ENCODE measurements around the gene CCPG1. TPM values are rescaled to one million over a fixed set of nuclear protein-coding genes. Genes with fewer than 3 reads are reported as not detected.

CCPG1 gene
- total RNA-seq, 1 donor from 2014 or later = 49.1 TPM

DNA sequence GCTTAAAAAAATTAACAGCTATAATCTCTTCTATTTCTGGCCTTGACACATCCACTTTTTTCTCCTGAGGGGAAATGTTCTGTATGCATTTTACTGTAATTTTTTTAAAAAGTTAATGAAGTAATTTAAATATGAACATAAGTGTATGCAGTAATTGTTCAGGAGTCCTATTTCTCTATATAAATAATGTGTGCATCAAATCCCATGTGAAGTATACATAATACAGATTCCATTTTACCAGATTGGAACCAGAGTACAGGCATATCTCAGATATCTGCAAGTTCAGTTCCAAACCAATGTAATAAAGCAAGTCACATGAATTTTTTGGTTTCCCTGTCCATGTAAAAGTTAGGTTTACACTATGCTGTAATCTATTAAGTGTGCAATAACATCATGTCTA, 26.6 kb downstream of the CCPG1 start:
- no peak for DNase-seq

DNA sequence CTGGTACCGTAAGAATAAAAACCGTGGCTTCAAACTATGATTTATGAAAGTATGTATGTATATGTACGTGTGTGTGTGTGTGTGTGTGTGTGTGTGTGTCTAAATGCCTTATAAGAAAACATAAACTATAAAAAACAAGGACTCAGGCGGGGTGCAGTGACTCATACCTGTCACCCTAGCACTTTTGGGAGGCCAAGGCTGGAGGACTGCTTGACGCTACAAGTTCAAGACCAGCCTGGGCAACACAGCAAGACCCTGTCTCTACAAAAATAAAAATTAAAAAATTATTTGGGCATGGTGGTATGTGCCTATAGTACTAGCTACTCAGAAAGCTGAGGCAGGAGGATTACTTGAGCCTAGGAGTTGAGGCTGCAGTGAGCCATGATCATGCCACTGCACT, 29.1 kb downstream of the CCPG1 start:
- DNase-seq = no peak

DNA sequence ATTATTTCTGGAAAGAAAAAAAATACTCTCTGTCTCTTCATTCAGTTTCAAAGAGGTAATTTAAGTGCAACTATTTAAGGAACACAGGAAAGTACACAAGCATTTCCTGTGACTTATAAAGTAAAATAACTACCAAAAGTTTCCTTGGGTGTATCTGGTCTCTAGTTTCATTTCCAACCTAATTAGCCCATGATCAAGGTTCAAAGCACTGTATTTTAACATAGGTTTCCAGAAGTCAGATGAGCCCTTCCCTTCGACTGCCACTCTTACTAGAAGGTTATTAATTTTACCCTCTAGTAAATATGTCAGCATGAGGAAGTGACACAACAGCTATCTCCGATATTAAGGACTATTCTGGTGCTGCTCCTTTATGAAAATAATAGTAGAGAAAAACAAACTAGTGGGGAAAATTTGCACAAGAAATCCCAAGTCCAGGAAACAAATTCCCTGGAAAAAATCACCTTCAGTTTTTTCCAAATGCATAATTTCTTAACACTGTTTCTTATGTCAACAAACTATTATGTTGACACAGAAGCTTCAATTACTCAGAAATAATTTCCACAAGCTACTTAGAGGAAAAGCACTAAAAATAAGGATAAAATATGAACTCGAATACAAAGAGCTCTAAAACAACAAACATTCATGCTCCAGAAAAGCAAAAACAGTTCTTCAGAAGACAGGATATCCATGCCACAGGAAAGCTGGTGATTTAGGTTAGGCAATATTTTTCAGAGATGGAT, 35.3 kb downstream of the CCPG1 start:
- DNase-seq = no peak

DNA sequence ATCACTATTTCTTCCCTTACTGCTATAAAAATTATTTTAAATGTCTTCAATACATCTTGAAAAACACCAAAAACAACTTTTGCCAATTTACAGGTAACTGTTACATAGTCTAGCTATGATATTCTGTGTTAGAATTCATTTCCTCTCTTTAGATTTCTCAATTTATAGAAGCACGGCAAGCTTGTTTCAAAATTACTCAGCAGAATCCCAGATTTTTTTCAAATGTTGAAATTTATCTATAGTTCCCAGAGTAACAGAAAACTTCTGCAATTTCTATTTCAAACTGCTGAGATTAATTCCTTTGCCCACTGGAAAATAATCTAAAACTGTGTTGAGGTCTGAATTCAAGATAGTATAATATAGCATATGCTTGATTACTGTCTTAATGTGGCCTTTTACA, 41.2 kb downstream of the CCPG1 start:
- no peak for DNase-seq

DNA sequence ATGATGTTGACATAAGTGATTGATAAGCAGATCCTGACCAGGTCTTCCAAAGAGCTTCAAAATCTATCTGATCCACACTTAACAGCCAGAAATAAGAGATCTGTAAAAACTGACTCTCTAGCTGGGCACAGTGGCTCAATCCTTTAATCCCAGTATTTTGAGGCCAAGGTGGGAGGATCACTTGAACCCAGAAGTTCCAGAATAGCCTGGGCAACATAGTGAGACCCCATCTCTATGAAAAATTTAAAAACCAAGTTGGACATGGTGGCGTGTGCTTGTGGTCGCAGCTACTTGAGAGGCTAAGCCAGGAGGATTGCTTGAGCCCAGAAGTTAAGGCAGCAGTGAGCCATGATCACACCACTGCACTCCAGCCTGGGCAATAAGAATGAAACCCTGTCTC, 45.5 kb downstream of the CCPG1 start:
- DNase-seq = no peak

DNA sequence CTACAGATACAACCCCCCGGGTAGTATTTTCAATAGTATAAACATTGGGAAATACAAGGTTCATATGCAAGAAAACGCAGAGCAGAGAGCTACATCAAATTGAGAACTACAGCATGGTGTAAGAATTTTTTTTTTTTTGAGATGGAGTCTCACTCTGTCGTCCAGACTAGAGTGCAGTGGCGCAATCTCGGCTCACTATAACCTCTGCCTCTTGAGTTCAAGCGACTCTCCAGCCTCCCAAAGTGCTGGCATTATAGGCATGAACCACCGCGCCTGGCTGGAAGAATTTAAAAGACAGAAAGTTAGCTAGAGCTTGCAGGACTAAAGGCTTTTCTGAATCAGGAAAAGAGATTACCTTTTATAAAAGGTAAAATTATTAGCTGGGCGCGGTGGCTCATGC, 47.1 kb downstream of the CCPG1 start:
- DNase-seq = no peak

DNA sequence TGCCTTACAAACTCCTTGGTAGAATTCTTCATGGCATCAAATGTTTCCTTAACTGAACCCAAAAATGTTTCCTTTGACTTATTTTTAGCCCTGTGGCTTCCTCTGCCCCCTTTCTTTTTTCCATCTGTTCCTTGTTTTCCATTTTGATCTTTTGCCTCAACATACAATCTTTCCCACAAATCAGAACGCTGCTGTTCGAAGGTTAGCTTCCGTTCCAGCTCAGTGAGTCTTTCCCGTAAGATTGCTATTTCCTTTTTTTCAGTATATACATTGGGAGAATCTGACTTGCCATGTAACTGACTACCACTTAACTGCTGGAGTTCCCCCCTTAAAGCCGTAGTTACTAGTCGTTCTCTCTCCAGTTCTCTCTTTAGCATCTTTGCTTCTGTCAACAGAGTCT, 47.9 kb downstream of the CCPG1 start:
- DNase-seq = no peak

DNA sequence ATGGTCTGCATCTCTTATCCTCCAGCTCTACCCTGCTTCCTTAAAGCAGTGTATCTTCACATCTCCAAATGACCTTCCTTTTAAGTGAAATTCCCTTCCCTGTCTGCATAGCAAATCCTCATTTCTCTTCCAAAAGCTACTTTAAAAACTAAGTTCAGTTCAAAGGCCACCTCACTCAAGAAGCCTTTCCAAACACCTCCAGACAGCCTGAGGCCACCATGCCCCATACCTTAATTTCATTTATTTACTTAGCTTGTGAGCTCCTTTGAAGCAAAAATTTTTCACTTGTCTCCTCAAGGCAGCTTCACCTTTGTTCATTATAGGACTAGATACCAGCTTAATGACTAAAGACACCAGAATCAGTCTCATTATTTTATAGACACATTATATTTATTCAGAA, 49.7 kb downstream of the CCPG1 start:
- no peak for DNase-seq

DNA sequence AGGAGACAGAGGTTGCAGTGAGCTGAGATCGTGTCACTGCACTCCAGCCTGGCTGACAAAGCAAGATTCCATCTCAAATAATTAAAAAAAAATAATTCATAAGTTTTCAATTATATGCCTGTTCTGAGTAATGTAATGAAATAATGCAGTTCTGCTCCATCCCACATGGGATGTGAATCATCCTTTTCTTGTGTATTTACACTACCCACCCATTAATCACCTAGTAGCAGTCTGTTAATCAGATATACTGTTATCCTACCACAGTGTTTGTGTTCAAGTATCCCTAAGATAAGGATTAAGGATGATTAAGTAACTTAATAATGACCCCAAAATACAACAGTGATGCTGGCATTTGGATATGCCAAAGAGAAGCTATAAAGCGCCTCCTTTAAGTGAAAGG, 50.4 kb downstream of the CCPG1 start:
- DNase-seq = no peak

DNA sequence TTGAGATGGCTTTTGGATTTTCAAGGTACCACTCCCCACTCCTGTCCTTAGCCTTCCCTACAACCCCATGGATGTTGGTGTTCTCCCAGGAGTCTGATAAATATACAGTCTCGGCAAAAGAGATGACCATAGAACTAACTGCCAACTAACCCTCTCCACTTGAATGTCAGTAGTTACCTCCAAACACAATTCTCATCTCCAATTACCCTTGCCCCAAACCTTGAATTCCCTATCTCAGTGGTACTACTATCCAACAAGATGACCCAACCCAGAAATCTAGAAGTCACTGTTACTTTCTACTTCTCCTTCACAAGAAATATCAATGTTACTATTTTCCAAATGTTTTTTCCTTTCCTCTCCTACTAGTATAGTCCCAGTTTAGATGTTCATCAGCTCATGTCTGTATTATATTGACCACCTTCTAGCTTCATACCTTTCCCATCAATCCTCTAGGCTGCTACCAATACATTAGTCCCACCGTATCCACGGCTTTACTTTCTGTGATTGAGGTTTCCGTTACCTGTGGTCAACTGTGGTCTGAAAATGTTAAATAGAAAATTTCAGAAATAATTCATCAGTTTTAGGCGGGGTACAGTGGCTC, 51.1 kb downstream of the CCPG1 start:
- no peak for DNase-seq

DNA sequence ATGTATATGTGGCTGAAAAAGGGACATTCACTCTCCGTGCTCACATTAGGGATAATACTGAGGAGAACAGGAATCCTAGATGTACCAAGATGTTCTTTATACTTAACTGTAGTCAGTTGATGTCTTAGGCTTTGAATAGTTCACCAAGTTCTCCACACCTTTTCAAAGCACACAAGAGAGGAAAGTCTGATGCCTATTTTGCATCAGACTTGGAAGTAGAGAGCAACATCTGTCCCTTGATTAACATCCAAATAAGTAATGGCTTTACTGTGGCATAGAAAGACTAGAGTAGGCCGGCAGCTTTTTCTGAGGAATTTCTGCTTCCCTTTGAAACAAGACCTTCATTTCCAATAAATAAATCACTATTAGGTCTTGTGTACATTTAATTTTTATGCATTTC, 55.1 kb downstream of the CCPG1 start:
- no peak for DNase-seq

DNA sequence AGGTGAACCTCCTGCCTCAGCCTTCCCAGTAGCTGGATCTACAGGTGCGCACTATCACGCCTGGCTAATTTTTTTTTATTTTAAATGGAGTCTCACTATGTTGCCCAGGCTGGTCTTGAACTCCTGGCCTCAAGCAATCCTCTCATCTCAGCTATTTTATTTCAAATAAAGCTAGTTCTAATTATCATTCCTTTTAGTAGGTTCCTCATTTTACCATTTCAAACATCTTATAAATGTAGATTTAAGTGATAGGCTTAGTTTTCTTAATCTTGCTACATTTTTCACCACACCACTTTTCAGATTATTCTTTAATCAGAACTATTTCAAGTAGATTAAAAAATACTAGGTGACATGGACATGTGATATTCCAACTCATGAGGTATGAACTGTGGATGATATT, 58.9 kb downstream of the CCPG1 start:
- no peak for DNase-seq

DNA sequence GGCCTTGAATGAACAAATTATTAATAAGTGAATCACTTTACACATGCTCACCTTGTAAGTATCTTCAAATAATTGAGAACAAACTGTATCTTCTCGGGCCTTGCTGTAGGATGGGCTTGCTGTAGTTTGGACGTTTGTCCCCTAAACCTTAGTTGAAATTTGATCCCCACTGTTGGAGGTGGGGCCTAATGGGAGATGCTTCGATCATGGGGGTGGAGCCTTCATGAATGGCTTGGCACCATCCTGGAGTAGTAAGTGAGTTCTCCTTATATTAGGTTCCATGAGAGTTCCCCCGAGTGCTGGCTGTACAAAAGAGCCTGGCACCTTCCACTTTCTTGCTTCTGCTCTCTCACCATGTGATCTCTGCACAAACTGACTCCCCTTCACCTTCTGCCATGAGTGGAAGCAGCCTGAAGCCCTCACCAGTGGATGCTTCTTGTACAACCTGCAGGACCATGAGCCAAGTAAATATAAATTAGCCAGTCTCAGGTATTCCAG, 59.8 kb downstream of the CCPG1 start:
- DNase-seq = no peak

DNA sequence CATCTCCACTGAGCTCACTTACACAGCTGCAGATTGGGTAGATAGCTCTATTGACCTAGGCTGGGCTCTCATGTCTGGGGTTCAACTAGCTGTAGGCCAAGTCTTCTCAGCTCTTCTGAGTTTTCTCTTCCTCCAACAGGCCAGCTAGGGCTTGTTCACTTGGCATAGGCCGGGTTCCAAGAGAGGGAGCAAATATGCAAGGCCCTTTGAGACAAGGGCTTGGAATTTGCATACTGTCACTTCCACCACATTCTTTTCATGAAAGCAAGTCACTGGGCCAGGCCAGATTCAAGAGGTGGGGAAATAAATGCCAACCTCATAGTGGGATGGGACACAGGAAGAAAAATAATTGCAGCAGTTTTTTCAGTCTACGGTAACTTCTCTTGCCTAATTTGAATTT, 64.0 kb downstream of the CCPG1 start:
- no peak for DNase-seq

DNA sequence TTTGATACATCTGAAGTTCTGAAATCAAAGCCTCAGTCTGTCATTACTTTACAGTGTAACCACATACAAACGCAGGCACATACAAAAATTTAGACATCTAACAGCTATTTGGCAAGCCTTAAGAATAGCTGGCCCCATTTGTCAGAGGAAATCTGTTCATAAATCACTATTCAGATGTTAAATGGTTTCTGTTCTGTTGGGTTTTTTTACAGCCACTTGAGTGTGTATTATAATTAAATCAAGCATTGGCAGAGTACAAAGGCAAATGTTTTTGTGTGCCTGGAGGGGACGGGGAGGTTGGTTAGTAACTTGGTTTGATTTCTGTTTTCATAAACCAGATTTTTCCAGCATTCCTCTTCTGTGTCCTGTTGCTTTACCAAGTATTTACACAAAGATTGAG, 65.0 kb downstream of the CCPG1 start:
- peak; percentile 27 for DNase-seq

DNA sequence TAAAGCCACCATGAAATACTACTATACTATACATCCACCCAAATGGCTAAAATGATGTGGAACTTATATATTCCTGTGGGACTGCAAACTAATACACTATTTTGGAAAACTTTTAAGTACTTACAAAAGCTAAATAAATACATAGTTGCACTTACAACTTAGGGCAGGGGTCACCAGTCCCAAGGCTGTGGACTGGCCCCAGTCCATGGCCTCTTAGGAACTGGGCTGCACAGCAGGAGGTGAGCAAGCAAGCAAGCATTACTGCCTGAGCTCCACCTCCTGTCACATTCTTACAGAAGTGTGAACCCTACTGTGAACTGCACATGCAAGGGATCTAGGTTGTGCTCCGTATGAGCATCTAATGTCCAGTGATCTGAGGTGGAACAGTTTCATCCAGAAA, 71.0 kb downstream of the CCPG1 start:
- DNase-seq = no peak

DNA sequence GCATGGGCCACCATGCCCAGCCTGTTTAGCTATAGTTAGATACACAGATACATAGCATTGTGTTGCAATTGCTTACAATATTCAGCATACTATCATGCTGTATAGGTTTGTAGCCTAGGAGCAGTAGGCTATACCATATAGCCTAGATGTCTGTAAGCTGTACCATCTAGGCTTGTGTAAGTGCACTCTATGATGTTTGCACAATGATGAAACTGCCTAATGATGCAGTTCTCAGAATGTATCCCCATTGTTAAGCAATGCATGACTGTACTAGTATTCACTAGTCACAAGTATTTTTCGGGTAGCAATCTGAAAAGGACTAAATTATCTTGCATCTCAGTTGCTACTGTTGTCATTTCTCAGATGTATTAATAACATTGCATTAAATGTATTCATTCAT, 73.2 kb downstream of the CCPG1 start:
- no peak for DNase-seq

DNA sequence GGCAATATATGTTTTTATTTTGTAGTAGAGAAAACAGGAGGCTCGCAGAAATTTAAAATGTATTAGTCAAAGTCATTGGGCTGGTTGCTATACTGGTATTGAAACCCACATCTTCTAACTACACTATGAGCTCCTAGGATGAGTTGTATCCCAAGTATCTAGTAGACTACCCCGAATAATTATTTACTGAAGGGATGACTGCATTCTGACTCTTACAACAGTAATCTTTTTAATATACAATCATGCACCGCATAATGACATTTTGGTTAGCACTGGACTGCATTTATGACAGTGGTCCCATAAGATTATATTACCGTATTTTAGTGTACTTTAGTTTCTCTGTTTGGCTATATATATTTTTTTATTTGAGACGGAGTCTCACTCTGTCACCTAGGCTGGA, 73.8 kb downstream of the CCPG1 start:
- DNase-seq = no peak

DNA sequence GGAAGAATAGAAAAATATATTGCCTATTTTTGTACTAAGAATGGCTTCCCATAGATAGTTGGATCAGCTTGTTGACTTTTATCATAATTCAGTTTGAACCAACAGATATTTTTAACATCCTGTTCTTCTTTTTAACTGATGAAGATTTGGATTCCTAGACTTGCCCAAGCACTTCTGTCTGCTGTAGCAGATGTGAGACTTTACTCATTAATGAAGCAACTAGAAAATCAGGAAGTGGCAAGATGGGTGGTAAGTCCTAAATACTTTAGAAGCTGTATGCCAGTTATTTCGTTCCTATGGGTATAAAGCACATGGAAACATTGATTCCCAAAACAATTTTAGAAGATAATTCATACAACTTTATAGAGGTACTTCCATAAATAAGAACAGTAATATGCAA, 80.8 kb downstream of the CCPG1 start:
- no peak for DNase-seq

DNA sequence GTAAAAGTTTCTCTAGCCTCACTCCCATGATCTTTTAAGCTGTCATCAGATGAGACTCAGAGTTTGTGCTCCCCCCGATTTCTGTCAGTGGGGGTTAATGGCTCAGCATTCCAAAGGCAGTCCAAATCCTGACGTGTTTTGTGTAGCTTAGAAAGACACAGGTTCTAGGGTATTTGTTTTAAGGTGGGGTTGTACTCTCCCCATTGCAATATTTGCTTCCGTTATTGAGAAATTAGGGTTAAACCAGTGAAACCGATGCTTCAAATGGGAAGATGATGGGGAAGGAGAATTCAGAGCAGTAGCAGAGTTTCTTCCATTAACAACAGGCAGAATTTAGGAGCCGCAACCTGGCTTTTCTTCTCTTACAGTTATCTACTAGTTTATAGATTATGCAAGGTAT, 85.7 kb downstream of the CCPG1 start:
- DNase-seq = no peak

DNA sequence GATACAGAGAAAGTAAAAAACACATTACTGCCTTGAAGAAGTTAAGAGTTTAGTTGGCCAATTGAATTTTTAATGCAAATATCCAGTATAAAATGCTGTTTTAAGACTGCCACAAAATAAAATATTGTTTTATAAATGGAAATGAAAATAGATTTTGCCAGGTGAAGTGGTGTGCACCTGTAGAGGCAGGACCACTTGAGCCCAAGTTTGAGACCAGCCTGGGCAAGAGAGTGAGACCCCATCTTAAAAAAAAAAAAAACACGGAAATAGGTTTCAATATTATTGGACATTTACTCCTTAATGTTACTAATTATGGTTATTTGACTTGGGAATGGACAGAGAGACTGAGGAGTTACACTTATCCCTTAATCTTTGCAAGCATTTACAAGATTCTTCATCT, 87.2 kb downstream of the CCPG1 start:
- no peak for DNase-seq

DNA sequence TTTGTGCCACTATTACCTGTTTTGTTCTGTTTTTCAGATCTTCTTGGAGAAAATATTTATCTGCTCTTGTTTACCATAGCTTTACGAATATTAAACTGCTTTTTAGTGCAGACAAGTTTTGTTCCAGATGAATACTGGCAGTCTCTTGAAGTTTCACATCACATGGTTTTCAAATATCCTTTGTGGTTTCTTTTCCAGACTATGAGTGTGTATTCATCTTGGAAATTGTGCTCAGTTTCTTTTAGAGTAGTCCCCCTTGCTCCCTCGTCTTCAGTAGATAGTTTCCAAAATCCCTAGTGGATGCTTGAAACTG, 88.0 kb downstream of the CCPG1 start:
- no peak for DNase-seq

DNA sequence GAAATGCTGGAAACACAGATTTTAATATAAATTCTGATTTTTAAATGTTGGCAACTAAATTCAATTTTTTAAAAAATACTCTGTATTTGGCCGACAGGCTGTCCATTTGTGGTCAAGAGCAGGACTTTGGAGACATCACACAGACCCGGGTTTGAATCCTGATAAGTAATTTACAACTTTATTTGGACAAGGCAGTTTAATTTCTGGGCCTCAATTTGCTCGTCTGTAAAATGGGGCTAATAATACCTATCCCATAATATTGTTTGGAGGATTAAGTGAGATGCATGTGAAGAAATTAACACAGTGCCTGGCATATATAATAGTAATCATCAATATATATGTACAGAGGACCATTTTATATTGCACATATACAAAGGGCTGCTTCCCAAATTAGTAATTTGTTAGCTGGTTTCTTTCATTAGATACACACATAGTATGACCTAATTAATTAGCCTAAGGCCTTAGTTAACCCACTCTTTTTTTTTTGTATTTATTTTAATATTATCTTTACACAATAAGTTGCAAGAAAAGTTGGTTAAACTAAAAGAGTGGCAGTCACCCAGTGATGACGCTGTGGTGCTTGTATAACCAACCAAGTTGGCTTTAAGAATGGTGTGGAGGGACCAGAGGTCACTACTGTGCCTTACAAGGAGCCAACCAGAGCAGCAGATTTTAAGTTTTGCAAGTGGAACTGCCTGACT, 88.5 kb downstream of the CCPG1 start:
- no peak for DNase-seq

Measured in tongue (tissue), 2 donors.